ENCODE measurements around the gene DCHS2. TPM values are rescaled to one million over a fixed set of nuclear protein-coding genes. Genes with fewer than 3 reads are reported as not detected.

The DCHS2 gene
- total RNA-seq, 2 donors from 2014 or later: 1.2 to 1.5 TPM

- TF ChIP-seq, protein P1, sequence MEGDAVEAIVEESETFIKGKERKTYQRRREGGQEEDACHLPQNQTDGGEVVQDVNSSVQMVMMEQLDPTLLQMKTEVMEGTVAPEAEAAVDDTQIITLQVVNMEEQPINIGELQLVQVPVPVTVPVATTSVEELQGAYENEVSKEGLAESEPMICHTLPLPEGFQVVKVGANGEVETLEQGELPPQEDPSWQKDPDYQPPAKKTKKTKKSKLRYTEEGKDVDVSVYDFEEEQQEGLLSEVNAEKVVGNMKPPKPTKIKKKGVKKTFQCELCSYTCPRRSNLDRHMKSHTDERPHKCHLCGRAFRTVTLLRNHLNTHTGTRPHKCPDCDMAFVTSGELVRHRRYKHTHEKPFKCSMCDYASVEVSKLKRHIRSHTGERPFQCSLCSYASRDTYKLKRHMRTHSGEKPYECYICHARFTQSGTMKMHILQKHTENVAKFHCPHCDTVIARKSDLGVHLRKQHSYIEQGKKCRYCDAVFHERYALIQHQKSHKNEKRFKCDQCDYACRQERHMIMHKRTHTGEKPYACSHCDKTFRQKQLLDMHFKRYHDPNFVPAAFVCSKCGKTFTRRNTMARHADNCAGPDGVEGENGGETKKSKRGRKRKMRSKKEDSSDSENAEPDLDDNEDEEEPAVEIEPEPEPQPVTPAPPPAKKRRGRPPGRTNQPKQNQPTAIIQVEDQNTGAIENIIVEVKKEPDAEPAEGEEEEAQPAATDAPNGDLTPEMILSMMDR (IDR thresholded peaks at IDR 0.05): no peak
Observed at GRCh38 chr4:154294652-154295350, 196.8 kb downstream of the DCHS2 start.

DNA sequence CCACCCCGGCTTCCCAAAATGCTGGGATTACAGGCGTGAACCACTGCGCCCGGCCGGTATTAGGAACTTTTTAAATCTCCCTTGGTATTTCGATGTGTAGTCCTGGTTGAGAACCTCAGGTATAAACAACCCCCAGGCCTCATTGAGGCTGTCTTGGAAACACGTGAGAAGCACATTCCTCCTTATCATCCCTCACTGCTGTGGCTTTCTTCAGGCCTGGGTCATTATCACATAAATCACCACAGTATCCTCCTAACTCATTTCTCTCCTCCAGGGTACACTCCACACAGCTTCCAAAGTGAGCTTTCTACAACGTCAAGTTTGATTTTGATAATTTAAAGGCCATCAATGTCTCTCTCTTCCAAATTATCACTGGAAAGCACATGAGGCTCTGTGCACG is 198.2 kb downstream of the DCHS2 start:
- Histone ChIP-seq H3K27ac (no peak overlapping the region), H3K4me3 (no peak overlapping the region), H3K27me3 (no peaks in the 10 kb centered on the region), H3K36me3 (no peaks in the 10 kb centered on the region), H3K9ac (ENCODE audit: low read depth in 2 of 2, low read length in 2 of 2) (no peak overlapping the region), H3K4me1 (no peaks in the 10 kb centered on the region), H3K9me3 (no peaks in the 10 kb centered on the region)
- intact Hi-C loops (cut with DNase I): no loop called here
- TF ChIP-seq, protein P1 (IDR thresholded peaks at IDR 0.05): no peak
- no peak for DNase-seq

More at GRCh38 chr4:154294652-154295350, 196.8 kb downstream of the DCHS2 start:
- H3K9ac ChIP-seq (ENCODE audit: low read depth in 2 of 2, low read length in 2 of 2): no peak overlapping the region
- H3K27me3 ChIP-seq: no peaks in the 10 kb centered on the region
- H3K4me3 ChIP-seq: no peak overlapping the region
- no peaks in the 10 kb centered on the region for H3K9me3 ChIP-seq
- DNase-seq: no peak
- no peaks in the 10 kb centered on the region for H3K36me3 ChIP-seq
- H3K4me1 ChIP-seq: no peaks in the 10 kb centered on the region
- H3K27ac ChIP-seq: no peak overlapping the region
- intact Hi-C loops (cut with DNase I): no loop called here

DNA sequence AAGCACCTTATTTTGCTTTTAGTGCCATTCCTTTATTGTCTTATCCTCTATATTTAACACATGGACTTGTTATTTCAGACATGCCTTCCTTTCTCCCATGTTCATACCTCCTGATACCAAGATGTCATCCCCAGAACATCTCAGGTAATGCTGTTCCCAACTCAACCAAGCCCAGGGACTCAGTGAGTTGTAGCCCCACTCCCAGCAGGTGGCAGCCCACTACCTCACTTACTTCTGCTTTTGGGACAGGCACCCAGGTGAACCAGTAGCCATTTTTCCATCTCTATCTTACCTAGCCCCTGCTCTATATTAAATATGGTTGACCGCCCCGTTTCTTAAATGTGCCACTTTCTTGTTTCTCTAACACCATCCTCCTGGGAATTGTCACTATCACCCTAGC is 199.0 kb downstream of the DCHS2 start:
- TF ChIP-seq, protein P1 (IDR thresholded peaks at IDR 0.05): no peak

GRCh38 chr4:154277172-154277571 is 214.4 kb downstream of the DCHS2 start:
- H3K36me3 ChIP-seq: no peaks in the 10 kb centered on the region
- H3K9ac ChIP-seq (ENCODE audit: low read depth in 2 of 2, low read length in 2 of 2): no peak overlapping the region
- intact Hi-C loops (cut with DNase I): no loop called here
- H3K9me3 ChIP-seq: no peaks in the 10 kb centered on the region
- H3K27ac ChIP-seq: no peak overlapping the region
- DNase-seq: no peak
- TF ChIP-seq, protein P1 (IDR thresholded peaks at IDR 0.05): no peak
- no peak overlapping the region for H3K4me3 ChIP-seq
- H3K27me3 ChIP-seq: no peaks in the 10 kb centered on the region
- H3K4me1 ChIP-seq: no peaks in the 10 kb centered on the region

More for the DNA sequence above, 199.0 kb downstream of the DCHS2 start:
- DNase-seq: no peak
- no peak overlapping the region for H3K27ac ChIP-seq
- H3K9me3 ChIP-seq: no peaks in the 10 kb centered on the region
- H3K27me3 ChIP-seq: no peaks in the 10 kb centered on the region
- H3K9ac ChIP-seq (ENCODE audit: low read depth in 2 of 2, low read length in 2 of 2): no peak overlapping the region
- H3K36me3 ChIP-seq: no peaks in the 10 kb centered on the region
- intact Hi-C loops (cut with DNase I): no loop called here
- H3K4me1 ChIP-seq: no peaks in the 10 kb centered on the region
- no peak overlapping the region for H3K4me3 ChIP-seq

GRCh38 chr4:154276496-154276895 is 215.1 kb downstream of the DCHS2 start:
- TF ChIP-seq, protein P1 (IDR thresholded peaks at IDR 0.05): no peak
- H3K4me1 ChIP-seq: no peaks in the 10 kb centered on the region

More at GRCh38 chr4:154276496-154276895, 215.1 kb downstream of the DCHS2 start:
- no peak overlapping the region for H3K27ac ChIP-seq
- H3K4me3 ChIP-seq: no peak overlapping the region
- H3K9me3 ChIP-seq: no peaks in the 10 kb centered on the region
- H3K27me3 ChIP-seq: no peaks in the 10 kb centered on the region
- no peak overlapping the region for H3K9ac ChIP-seq (ENCODE audit: low read depth in 2 of 2, low read length in 2 of 2)
- no peaks in the 10 kb centered on the region for H3K36me3 ChIP-seq
- intact Hi-C loops (cut with DNase I): no loop called here
- DNase-seq: no peak
